GM21390 (cell line): ENCODE results near the gene FADS6.
"Not testable (repeated sequence)": the region's sequence is repeated elsewhere in the genome, so short reads cannot be mapped to it uniquely, and the experiment has no call there.

ENCODE experiments used
- ATAC-seq: cut with Tn5 transposase; IDR thresholded peaks from one replicate; pipeline ENCODE4 v1.9.1; 2021; ENCODE audit not compliant: unreplicated experiment

Gene FADS6

GRCh38 chr17:74921026-74921681 is 27.7 kb upstream of the FADS6 start:
- ATAC-seq = no peak

- ATAC-seq = no peak
Observed at GRCh38 chr17:74920642-74921025, 27.2 kb upstream of the FADS6 start.

GRCh38 chr17:74920306-74920620 is 26.8 kb upstream of the FADS6 start:
- no peak for ATAC-seq

GRCh38 chr17:74919440-74920305 is 26.2 kb upstream of the FADS6 start:
- ATAC-seq = no peak

GRCh38 chr17:74918906-74919305 is 25.5 kb upstream of the FADS6 start:
- ATAC-seq = no peak

- no peak for ATAC-seq
Observed at GRCh38 chr17:74917430-74917829, 24.0 kb upstream of the FADS6 start.

- no peak for ATAC-seq
Observed at GRCh38 chr17:74916851-74917199, 23.4 kb upstream of the FADS6 start.

GRCh38 chr17:74916136-74916850 is 22.9 kb upstream of the FADS6 start:
- no peak for ATAC-seq

GRCh38 chr17:74911423-74911822 is 18.0 kb upstream of the FADS6 start:
- ATAC-seq = not testable (repeated sequence)

- not testable (repeated sequence) for ATAC-seq
Observed at GRCh38 chr17:74909097-74909496, 15.7 kb upstream of the FADS6 start.

GRCh38 chr17:74907012-74907411 is 13.6 kb upstream of the FADS6 start:
- ATAC-seq = no peak

GRCh38 chr17:74906214-74906793 is 12.9 kb upstream of the FADS6 start:
- not testable (repeated sequence) for ATAC-seq

- ATAC-seq = no peak
Observed at GRCh38 chr17:74904687-74905409, 11.4 kb upstream of the FADS6 start.

- ATAC-seq = no peak
Observed at GRCh38 chr17:74903671-74904070, 10.2 kb upstream of the FADS6 start.

- ATAC-seq = no peak
Observed at GRCh38 chr17:74903034-74903433, 9.6 kb upstream of the FADS6 start.

GRCh38 chr17:74901353-74902135 is 8.1 kb upstream of the FADS6 start:
- no peak for ATAC-seq

GRCh38 chr17:74900208-74900607 is 6.8 kb upstream of the FADS6 start:
- no peak for ATAC-seq

- ATAC-seq = no peak
Observed at GRCh38 chr17:74898376-74898946, 5.0 kb upstream of the FADS6 start.

GRCh38 chr17:74893936-74894671 is 671 bp upstream of the FADS6 start:
- ATAC-seq = no peak
